ENCODE results near the gene KRT80. TPM values are rescaled to one million over a fixed set of nuclear protein-coding genes. Genes with fewer than 3 reads are reported as not detected.

Gene KRT80
- total and polyA plus RNA-seq, 2 of the 13 experiments (the other 11 are each of a cell fraction or from before 2014, with no cell fraction given), result 0.27 to 0.53 TPM

- TF ChIP-seq BHLHE40 (IDR thresholded peaks at IDR 0.05; ENCODE audit: low read length) (0 out of 2 replicates have a peak, but pooled peaks have one; percentile 24), NFAT5 (CRISPR knock-in tag; IDR thresholded peaks at IDR 0.05) (no peak), SMC3 (IDR thresholded peaks at IDR 0.05; ENCODE audit: low read length) (peak; percentile 69), ZNF570 (CRISPR knock-in tag; IDR thresholded peaks at IDR 0.05; ENCODE audit: borderline replicate concordance) (no peak), ZNF563 (CRISPR knock-in tag; IDR thresholded peaks at IDR 0.05) (no peak), CEBPB (IDR thresholded peaks at IDR 0.05; ENCODE audit: borderline replicate concordance, low read depth, low read length) (peak; percentile 30; the same call in 1 of the 2 replicates), IKZF5 (CRISPR knock-in tag; IDR thresholded peaks at IDR 0.05) (no peak), HNRNPL (IDR thresholded peaks at IDR 0.05; ENCODE audit: low read depth, low read length) (peak; percentile 78; the same call in 1 of the 2 replicates), ZNF605 (CRISPR knock-in tag; IDR thresholded peaks at IDR 0.05) (no peak), MED8 (CRISPR knock-in tag; IDR thresholded peaks at IDR 0.05; ENCODE audit: insufficient replicate concordance) (no peak), ZNF580 (CRISPR knock-in tag; IDR thresholded peaks at IDR 0.05; ENCODE audit: borderline replicate concordance, low read depth) (0 out of 2 replicates have a peak, but pooled peaks have one; percentile 41), NKX3-1 (CRISPR knock-in tag; IDR thresholded peaks at IDR 0.05) (no peak), PRDM15 (CRISPR knock-in tag; IDR thresholded peaks at IDR 0.05) (no peak), NR2C2 (CRISPR knock-in tag; IDR thresholded peaks at IDR 0.05; ENCODE audit: borderline replicate concordance) (no peak), ZNF83 (CRISPR knock-in tag; IDR thresholded peaks at IDR 0.05; ENCODE audit: borderline replicate concordance) (no peak), MIER2 (CRISPR knock-in tag; IDR thresholded peaks at IDR 0.05) (0 out of 2 replicates have a peak, but pooled peaks have one; percentile 55), ZNF615 (CRISPR knock-in tag; IDR thresholded peaks at IDR 0.05; ENCODE audit: borderline replicate concordance) (no peak), FOSL2 (CRISPR knock-in tag; IDR thresholded peaks at IDR 0.05) (0 out of 2 replicates have a peak, but pooled peaks have one; percentile 6), ZSCAN12 (CRISPR knock-in tag; IDR thresholded peaks at IDR 0.05) (no peak)
These were observed 22.0 kb upstream of the KRT80 start (continued) for GRCh38 chr12:52213564-52214420.
